HG03432 (cell line): ENCODE data around the gene C11orf71.

Source experiments
- ATAC-seq: cut with Tn5 transposase; IDR thresholded peaks from one replicate; pipeline ENCODE4 v1.9.1; 2021; ENCODE audit warnings: mild to moderate bottlenecking, moderate library complexity; ENCODE audit not compliant: unreplicated experiment

Gene C11orf71, protein sequence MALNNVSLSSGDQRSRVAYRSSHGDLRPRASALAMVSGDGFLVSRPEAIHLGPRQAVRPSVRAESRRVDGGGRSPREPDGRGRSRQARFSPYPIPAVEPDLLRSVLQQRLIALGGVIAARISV

DNA sequence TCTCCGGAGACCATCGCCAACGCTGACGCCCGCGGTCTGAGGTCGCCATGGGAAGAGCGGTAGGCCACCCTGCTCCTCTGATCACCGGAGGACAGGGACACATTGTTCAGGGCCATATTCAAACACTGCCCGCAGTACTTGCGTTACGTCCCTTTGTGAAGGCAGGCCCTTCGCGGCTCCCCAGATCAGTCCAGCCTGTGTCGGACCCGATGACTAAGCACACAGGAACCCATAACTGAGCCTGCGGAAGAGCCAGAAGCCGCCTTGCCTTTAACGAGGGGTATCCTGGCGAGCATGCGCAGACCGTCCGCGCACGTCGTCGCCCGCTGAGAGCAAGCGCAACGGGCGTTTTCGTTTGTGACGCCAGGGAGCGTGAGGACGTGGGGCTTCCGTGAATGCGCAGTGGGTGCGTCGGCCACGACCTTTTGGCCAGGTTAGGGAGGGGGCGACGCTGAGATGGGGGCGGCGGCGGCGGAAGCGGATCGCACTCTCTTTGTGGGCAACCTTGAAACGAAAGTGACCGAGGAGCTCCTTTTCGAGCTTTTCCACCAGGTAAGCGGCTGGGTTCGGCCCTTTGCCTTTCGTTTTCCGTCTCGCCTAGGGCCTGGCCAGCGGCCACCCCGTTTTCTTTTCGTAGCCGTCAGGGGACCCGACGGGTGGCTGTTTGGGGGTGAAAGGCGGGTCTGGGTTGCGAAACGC, at the start of gene C11orf71, which contains the start of gene RBM7:
TSS of gene C11orf71 (minus strand) at position 296 of the 699 bp plus-strand sequence. CDS start at position 116, 180 bp downstream.
TSS of gene RBM7 (plus strand) at position 451 of the 699 bp plus-strand sequence. CDS start at position 457, 6 bp downstream.
- ATAC-seq: peak; percentile 97

DNA sequence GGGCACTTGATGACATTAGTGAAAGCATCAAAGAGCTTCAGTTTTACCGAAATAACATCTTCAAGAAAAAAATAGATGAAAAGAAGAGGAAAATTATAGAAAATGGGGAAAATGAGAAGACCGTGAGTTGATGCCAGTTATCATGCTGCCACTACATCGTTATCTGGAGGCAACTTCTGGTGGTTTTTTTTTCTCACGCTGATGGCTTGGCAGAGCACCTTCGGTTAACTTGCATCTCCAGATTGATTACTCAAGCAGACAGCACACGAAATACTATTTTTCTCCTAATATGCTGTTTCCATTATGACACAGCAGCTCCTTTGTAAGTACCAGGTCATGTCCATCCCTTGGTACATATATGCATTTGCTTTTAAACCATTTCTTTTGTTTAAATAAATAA, 49.5 kb upstream of the C11orf71 start:
- ATAC-seq: no peak

DNA sequence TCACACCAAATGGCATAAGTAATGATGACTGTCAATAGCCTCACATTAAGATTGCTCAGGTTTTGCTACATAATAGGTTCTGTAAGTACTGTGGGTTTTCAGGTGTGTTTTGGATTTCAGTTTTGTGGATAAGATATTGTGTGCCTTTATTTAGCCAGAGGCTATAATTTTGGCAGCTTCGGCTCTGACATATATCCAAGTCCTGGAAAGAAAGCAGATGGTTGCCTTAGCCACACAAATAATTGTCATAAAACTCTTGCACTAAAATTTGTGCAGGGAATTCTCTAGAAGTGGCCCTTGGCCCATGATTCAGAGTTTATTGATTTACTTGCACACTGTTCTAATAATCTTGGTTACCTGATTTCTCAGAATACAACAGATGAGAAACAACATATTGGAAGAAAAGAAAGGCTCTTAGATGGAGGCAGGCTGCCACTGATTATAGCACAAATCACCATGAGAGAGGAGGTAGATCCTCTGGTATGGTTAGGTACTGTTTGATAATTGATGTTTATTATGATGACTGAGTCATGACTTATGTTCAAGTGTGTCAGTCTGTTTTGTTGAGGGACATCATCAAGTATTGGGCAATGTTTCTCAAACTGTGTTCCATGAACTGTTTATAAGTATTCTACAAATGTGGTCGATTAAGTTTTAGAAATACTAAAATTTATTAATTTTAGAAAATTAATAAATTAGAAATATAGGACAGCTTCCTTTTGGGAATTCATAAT, 48.6 kb upstream of the C11orf71 start:
- no peak for ATAC-seq

DNA sequence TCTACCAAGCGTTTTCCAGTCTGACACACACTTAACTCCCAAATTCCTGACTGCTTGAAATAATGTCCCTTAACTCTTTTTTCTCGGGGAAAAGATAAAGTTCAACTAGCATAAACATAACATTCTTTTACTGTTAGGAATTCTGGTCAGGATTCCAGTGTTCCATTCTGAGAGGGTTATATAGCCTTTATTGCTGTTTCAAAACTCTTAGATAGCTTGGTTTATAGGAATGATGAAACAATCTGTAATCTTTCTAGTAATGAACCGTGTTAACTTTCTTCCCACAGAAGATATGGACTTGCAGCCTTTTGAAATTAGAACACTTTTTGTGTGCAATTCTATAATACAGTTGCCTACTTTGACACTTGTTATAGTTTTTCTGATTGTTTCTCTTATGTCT, 47.6 kb upstream of the C11orf71 start:
- ATAC-seq: no peak

DNA sequence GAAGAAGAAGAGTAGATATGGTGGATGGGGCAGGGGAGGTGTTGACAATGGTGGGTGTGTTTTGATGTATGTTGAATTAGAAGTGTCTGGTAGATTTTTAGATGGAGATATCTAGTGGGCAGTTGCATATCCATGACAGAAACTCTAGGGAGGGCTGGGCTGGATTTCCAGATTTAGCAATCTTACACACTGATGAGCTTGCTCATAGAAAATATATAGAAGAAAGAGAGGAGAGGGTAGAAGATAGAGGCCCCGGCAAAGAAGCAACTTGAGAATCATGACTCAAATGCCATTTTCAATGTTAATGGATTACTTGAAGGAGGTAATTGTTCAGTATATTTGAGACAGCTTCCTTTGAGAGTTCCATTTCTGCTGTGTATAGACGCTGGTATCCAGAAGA, 47.1 kb upstream of the C11orf71 start:
- ATAC-seq: no peak

DNA sequence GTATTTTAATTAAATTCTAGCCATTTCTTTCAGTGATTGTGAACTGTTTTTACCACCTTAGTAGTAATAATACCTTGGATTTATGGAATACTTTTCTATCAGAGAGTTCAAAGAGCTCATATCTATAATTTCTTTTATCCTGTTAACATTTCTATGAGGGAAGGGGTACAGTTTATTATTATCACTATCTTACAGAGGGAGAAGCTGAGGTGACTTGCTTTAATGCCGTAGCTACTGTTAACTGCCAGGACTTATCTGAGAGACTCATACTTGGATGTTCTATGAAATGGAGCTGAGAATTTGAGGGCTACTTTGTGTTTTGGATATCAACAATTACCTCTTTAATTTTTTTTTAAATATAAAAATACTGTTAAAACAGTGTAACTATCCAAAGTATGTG, 42.2 kb upstream of the C11orf71 start:
- ATAC-seq: no peak

DNA sequence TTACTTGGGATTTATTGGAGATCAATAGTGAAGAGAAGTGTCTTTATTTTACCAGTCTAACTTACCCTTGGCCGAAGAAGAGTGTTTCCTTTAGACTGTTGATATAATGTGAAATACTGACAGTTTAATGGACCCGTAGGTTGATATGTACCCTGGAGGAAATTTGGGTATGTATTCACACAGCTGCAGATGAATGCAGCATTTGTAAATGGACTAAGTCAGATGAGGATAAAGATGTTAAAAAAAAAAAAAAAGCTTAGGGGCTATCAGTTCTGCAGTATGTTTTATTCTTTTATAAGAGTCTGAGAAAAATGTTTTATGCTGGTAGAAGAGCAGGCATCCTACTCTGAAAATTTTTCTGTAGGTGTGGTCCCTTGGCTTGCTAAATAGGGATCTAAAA, 41.6 kb upstream of the C11orf71 start:
- no peak for ATAC-seq

DNA sequence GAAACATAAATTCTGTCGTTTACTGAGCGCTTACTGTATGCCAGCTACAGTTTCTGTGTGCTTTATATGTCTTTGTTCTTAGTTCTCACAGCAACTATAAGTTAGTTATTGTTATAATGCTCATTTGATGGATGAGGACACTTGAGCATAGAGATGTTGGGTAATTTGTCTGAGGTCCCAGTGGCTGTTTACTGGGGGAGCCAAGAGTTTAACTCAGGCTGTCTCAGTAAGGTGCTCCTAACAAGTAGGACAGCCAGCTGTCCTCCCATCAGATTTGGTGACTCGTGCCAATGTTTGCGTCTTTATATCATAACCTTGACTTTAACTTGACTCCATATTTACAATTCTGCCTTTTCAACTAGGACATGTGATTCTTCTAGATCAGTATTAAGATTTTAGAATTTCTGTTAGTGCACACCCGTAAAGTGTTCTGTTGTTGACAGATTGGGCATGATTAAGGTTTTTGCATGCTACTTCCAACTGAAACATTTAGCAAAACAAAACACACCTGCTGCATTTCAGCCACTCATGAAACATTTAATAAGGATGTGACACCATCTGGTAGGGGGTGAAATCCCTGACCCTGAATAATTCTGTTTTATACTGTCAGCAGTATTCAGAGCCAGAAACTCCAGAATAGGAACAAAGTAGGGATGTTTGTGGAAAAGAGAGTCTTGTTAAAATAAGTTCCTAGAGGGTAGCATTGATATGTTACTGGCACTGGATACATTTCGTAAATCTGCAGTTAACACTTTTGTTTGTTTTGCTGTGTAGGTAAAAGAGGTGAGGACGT, 40.9 kb upstream of the C11orf71 start:
- ATAC-seq: no peak

DNA sequence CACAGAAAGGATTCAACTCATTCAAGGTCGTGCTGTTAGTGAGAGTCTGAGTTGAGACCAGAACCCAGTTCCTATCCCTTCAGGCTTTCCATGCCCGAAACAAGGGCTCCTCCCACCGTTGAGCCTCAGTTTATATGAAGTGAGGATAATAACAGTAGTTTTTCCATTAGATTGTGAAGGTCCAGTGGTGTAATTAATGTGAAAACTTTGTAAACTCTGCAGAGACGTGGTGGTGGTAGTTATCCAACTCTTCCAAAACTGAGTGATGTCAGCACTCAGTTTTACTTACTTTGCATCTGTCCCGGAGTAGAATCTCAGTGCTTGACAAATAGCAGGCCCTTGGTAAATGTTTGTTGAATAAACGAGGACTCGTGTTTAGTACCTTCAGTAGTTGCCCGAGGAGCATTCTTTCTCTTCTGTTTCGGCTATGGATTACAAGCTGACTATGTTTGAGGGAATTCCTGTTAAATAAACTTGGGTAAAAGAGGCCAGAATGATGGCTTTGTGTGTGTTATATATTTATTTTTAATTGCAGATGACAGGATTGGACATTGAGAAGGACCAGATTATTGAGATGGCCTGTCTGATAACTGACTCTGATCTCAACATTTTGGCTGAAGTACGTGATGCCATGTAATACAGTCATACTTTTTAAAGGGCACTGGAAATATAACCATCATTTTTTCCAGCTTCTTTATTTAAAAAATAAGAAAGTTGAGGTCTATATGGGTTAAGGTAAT, 40.0 kb upstream of the C11orf71 start:
- no peak for ATAC-seq

DNA sequence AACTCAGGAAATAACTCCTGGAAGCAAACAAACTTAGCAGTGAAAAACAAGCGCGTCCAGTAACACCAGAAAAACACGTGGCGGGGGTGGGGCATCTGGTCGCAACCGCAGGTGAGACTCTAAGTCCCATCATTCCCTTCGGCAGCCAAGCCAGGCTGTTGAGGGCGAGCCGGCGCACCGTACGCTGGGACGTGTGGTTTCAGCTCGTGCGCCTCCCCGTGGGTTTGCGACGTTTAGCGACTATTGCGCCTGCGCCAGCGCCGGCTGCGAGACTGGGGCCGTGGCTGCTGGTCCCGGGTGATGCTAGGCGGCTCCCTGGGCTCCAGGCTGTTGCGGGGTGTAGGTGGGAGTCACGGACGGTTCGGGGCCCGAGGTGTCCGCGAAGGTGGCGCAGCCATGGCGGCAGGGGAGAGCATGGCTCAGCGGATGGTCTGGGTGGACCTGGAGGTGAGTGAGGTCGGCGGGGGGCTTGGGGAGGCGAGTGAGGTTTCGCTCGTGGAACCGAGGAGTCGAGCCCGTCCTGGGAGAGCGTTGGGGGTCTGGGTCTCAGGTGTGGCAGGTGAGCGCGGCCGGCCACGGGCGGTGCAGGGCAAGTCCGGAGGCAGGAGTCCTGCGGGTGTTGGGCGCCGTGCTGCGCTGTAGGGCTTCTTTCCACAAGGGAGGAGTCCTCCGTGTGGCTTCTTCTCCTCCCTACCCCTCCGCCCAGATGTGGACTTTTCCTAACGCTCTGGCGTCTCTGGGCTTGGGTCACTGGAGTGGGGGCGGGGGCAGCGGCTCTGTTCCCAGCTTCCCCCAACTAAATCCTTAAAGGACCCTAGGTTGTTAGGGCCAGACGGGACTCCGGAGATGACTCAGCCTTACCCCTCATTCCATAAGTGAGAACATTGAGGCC, 39.2 kb upstream of the C11orf71 start, which contains the start of gene REXO2:
TSS of gene REXO2 (plus strand) at position 239 of the 892 bp plus-strand sequence. CDS start at position 301, 62 bp downstream.
- ATAC-seq: peak; percentile 99

DNA sequence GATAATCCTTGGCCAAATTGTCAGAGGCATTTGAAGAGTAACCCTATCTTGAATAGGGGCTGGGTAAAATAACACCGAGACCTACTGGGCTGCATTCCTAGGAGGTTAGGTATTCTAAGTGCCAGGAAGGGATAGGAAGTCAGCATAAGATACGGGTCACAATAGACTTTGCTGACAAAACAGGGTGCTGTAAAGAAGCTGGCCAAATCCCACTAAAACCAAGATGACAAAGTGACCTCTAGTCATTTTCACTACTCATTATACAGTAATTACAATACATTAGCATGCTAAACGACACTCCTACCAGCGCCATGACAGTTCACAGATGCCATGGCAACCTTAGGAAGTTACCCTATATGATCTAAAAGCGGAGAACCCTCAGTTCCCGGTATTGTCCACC, 38.0 kb upstream of the C11orf71 start:
- ATAC-seq: no peak

DNA sequence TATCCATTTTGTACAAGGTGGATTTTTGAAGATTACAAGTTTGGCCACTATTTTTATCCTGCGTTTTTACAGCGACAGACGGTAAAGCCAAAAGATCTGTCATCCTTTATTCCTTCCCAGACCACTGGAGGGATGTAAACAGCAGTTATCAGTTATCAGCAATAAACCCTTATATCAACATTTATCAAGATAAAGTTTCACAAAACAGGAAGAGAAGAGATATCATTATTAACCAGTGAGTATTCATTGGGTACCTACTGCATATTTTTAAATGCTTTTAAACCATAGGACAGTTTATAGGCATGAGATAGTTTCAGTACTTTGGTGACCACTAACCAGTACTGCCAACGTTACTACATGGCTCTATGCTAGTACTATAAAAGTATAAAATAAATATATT, 33.1 kb upstream of the C11orf71 start:
- no peak for ATAC-seq

DNA sequence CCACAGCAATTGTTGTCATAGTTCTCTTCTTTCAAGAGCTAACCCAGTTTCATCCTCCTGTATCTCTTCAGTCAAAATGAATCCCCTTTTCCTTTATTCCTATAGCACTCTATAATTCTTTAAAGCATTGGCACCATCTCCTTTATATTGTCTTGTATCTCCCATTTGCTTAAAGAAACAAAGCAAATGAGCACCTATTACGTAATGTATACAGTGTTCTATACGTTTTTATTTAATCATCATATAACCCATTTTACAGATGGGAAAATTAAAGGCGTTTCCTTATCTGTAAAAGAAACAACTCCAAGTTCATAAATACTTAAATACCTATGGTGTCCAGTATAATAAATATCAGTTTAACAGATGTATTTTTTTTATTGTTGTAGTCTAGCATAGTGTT, 32.6 kb upstream of the C11orf71 start:
- no peak for ATAC-seq

DNA sequence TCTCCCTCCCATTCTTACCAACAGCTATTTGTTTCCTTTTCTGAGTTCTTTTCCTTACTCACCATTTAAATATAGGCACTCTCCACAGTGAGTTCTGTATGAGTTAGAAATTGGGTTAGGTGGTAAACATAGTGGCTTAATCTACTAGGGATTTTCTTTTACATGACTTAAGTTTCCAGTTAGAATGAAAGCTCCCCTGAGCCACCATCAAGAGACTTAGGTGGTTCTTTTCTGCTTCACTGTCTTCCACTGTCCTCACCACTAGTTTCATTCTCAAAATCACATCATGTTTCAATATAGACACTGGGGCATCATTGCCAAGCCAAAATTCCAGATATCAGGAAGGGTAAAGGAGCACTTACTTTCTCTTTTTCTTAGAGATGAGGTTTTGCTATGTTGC, 30.0 kb upstream of the C11orf71 start:
- ATAC-seq: no peak

DNA sequence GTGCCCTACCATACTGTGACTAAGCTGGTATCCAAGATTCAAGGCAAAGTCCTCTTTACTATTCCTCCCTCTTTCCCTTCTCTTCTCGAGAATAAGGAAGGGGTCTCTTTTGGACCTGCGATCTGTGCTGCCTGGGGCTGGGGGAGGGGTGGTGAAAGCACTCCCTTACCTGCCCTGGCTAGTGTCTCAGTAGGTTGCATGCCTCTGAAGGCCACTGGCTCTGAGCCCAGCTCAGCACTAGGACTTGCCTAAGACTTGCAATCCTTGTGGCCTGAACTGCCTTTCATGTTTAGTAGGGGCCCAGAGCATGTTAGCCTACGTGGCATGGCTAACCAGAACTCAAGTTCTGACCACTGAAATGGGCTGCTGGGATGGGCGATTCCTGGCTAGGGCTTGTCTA, 26.0 kb upstream of the C11orf71 start:
- no peak for ATAC-seq

DNA sequence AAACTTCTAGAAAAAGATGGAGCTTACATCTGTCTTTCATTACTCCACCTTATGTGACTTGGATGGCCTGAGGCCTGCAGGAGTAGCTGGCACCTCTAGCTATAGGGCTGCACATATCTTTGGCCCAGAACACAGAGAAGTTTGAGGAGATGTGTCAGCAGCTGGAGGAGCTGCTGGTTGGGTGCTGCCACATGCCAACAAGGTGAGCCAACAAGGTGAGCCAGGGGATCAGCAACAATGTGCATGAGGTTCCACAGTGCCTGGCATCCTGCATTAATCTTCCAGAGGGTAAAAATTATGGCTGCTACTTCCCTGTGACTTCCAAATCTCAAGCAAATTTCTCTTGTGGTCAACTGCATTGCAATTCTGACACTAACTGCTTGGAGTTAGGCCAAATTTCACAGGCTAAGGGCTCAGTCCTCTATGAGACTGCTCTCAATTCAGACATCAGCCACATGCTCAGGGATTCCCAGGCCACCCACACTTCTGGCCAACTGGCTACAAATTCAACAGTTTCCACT, 16.2 kb upstream of the C11orf71 start:
- no peak for ATAC-seq

DNA sequence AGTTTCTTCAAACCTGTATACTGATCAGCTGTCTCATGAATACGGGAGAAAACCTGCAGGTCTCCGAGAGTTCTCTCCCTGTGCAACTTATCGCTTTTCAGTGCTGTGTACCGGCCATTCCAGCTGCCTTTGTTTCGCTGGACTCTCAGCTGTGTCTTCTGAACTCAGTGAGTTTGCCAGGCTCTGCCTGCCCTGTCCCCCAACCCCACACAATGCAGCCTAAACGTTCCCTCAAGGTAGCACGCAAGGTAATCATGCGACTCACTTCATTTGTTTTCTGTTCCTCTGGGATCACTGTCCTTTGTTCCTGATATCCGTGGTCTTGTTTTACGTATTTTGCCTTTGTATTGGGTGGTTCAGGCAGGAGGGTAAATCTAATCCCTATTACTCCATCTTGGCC, 13.6 kb upstream of the C11orf71 start:
- no peak for ATAC-seq

DNA sequence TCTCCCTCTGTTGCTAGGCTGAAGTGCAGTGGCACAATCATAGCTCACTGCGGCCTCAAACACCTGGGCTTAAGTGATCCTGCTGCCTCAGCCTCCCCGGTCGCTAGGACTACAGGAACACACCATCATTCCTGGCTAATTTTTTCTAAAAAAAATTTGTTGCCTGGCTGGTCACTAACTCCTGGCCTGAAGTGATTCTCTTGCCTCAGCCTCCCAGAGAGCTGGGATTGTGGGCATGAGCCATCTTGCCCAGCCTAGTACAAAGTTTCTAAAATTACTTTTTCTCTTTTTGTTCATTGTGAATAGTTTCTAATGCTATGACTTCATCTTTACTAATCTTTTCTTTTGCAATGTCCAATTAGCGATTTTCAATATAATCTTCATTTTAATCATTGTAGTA, 12.6 kb upstream of the C11orf71 start:
- ATAC-seq: no peak

DNA sequence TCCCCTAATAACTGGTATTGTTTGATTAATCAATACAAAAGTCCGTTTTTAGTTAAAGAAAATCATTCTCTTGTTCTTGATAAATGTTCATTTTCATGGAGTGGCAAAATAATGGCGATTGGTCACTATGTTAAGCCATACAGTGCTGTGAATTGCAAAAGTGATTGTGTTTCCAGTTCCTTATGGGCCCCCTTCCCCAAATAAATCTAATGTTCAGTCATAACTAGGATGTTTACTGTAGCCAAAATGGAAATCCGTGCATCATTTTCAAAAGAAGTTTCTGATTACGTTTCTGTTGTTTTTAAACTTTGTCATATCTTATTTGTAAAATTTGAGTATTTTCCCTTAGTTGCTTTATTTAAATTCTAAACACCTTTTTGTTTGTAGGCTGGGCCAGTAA, 1.0 kb upstream of the C11orf71 start:
- no peak for ATAC-seq
